T-cell (primary cell): ENCODE data around the gene CCL11. TPM values are rescaled to one million over a fixed set of nuclear protein-coding genes. Genes with fewer than 3 reads are reported as not detected.

Experiments
- ATAC-seq, 4 experiments: fragments of 200-7000 bp in 3 of 4; fragments of 150-1000 bp in 1 of 4; cut with Tn5 transposase; replicated peaks in 1 of 4; 1 replicate in 3 of 4; 2 replicates in 1 of 4; pipeline ENCODE4 v1.10.0; 2021; ENCODE audit warnings: moderate library complexity in 3 of 4, mild to moderate bottlenecking in 2 of 4, moderate number of reproducible peaks in 1 of 4
- CTCF ChIA-PET, 2 donors: fragments of 300-600 bp; sonication (Branson Sonifier 250); formaldehyde crosslinking; loops; one replicate each; lab custom pipeline; 2022; ENCODE audit warnings: antibody characterized with exemption in 2 of 2; lab: Charles Lee
- POLR2A ChIA-PET, 2 donors: fragments of 300-600 bp; sonication (Branson Sonifier 250); formaldehyde crosslinking; loops; one replicate each; lab custom pipeline; 2022; ENCODE audit warnings: antibody characterized with exemption in 2 of 2; lab: Charles Lee
- DNase-seq, 35 experiments: peaks; one replicate each; pipeline versions ENCODE4 v3.0.0 to v3.0.0-alpha.2; 2013 to 2023
- H3K27ac ChIP-seq: one replicate; pipeline ENCODE4 v1.5.1; 2013; ENCODE audit warnings: low read length
- H3K27me3 ChIP-seq, 2 experiments: replicated peaks in 1 of 2; 1 replicate in 1 of 2; 2 replicates in 1 of 2; pipeline versions ENCODE4 v1.6.1 to v1.7.0; 2013; ENCODE audit warnings: low read length in 1 of 2, mixed read lengths in 1 of 2; ENCODE audit not compliant: control insufficient read depth in 2 of 2, insufficient read depth in 2 of 2; ENCODE audit errors: extremely low read depth in 1 of 2
- H3K36me3 ChIP-seq, 2 donors: 1 replicate in 1 of 2; 2 replicates in 1 of 2; pipeline versions ENCODE4 v1.6.1 to v1.7.0; 2013; ENCODE audit warnings: low read length in 1 of 2; ENCODE audit not compliant: control insufficient read depth in 2 of 2, insufficient read depth in 1 of 2; ENCODE audit errors: extremely low read depth in 1 of 2
- H3K4me1 ChIP-seq, 2 experiments: 1 replicate in 1 of 2; 2 replicates in 1 of 2; pipeline versions ENCODE4 v1.6.1 to v1.7.0; 2013; ENCODE audit warnings: low read length in 2 of 2, mixed read lengths in 1 of 2; ENCODE audit not compliant: insufficient read depth in 2 of 2, control insufficient read depth in 1 of 2; ENCODE audit errors: extremely low read depth in 1 of 2
- H3K4me3 ChIP-seq, 2 donors: 1 replicate in 1 of 2; 2 replicates in 1 of 2; pipeline versions ENCODE4 v1.5.1 to v1.7.0; 2013; ENCODE audit warnings: mild to moderate bottlenecking in 2 of 2, low read length in 1 of 2, moderate library complexity in 1 of 2; ENCODE audit not compliant: control insufficient read depth in 1 of 2; ENCODE audit errors: extremely low read depth in 1 of 2
- H3K9me3 ChIP-seq: 2 replicates; pipeline ENCODE4 v1.7.0; 2013
- H3K27ac Mint-ChIP-seq, 2 donors: one replicate each; pipeline ENCODE4 v1.8.0; 2020 to 2021; ENCODE audit warnings: mild to moderate bottlenecking in 2 of 2, mixed read lengths in 2 of 2
- H3K27me3 Mint-ChIP-seq, 2 donors: one replicate each; pipeline ENCODE4 v1.8.0; 2021 to 2022; ENCODE audit warnings: mixed read lengths in 2 of 2
- H3K36me3 Mint-ChIP-seq: one replicate; pipeline ENCODE4 v1.8.0; 2021; ENCODE audit warnings: mixed read lengths
- H3K4me1 Mint-ChIP-seq, 3 donors: one replicate each; pipeline ENCODE4 v1.8.0; 2020 to 2022; ENCODE audit warnings: mixed read lengths in 3 of 3, mild to moderate bottlenecking in 1 of 3
- H3K4me3 Mint-ChIP-seq, 3 donors: one replicate each; pipeline ENCODE4 v1.8.0; 2020 to 2022; ENCODE audit warnings: mild to moderate bottlenecking in 3 of 3, mixed read lengths in 3 of 3, moderate library complexity in 3 of 3
- H3K9me3 Mint-ChIP-seq, 3 donors: one replicate each; pipeline ENCODE4 v1.8.0; 2020 to 2022; ENCODE audit warnings: mixed read lengths in 3 of 3
- WGBS: methylation state at CpG from one replicate; pipeline ENCODE4 v1.1.5; 2013; ENCODE audit warnings: missing lambda C conversion rate; ENCODE audit not compliant: insufficient coverage; 5-methylcytosine and 5-hydroxymethylcytosine counted together
- total RNA-seq, 35 experiments: library from RNA in 6 of 35; stranded (reverse) in 6 of 35; fragments of 120-200 nt in 1 of 35; gene quantifications; one replicate each; pipeline versions ENCODE4 v1.2.1 to v1.2.4 and lab custom pipeline; 2013 to 2026

Gene CCL11
- total RNA-seq, 5 donors from 2014 or later (not counting 1 experiment from before 2014, with no cell fraction given), result not detected

- no peaks in the 10 kb centered on the region for H3K36me3 Mint-ChIP-seq
- no peaks in the 10 kb centered on the region for H3K9me3 Mint-ChIP-seq
- no peaks in the 10 kb centered on the region for H3K9me3 ChIP-seq
- POLR2A ChIA-PET, result no interaction called here
- H3K27me3 Mint-ChIP-seq, result peaks cover 17 to 18% of the 10 kb centered on the region in 2 donors
- H3K27ac ChIP-seq, result no peak overlapping the region
- H3K4me1 Mint-ChIP-seq, result no peaks in the 10 kb centered on the region
- no peaks in the 10 kb centered on the region for H3K4me1 ChIP-seq
- H3K36me3 ChIP-seq, result no peaks in the 10 kb centered on the region
- no peak overlapping the region for H3K4me3 Mint-ChIP-seq
- no peak for ATAC-seq
- H3K27ac Mint-ChIP-seq, result no peak overlapping the region
- no peak for DNase-seq
- no peaks in the 10 kb centered on the region for H3K27me3 ChIP-seq
- H3K4me3 ChIP-seq, result no peak overlapping the region
- CTCF ChIA-PET, result no interaction called here
Measured at GRCh38 chr17:34308371-34308770, 22.8 kb downstream of the CCL11 start.

- H3K27ac ChIP-seq, result no peak overlapping the region
- no peak for ATAC-seq
- ChIA-PET POLR2A (no interaction called here), CTCF (no interaction called here)
- no peaks in the 10 kb centered on the region for H3K9me3 ChIP-seq
- H3K27me3 Mint-ChIP-seq, result peaks cover 26 to 27% of the 10 kb centered on the region in 2 donors
- H3K4me1 Mint-ChIP-seq, result no peaks in the 10 kb centered on the region
- no peak for DNase-seq
- no peak overlapping the region for H3K27ac Mint-ChIP-seq
- H3K27me3 ChIP-seq, result no peaks in the 10 kb centered on the region
- no peaks in the 10 kb centered on the region for H3K4me1 ChIP-seq
- no peak overlapping the region for H3K4me3 Mint-ChIP-seq
- no peak overlapping the region for H3K4me3 ChIP-seq
- no CpG with 5 or more reads among the region's 7 CpGs for WGBS
- no peaks in the 10 kb centered on the region for H3K36me3 Mint-ChIP-seq
- H3K9me3 Mint-ChIP-seq, result no peaks in the 10 kb centered on the region
- no peaks in the 10 kb centered on the region for H3K36me3 ChIP-seq
Measured at GRCh38 chr17:34311291-34311690, 25.7 kb downstream of the CCL11 start.

GRCh38 chr17:34312080-34312479 lies 26.5 kb downstream of the CCL11 start:
- CTCF ChIA-PET, result no interaction called here
- Histone ChIP-seq H3K27ac (no peak overlapping the region), H3K4me1 (no peaks in the 10 kb centered on the region), H3K36me3 (no peaks in the 10 kb centered on the region), H3K4me3 (no peak overlapping the region), H3K9me3 (no peaks in the 10 kb centered on the region), H3K27me3 (no peaks in the 10 kb centered on the region)
- Mint-ChIP-seq H3K4me1 (no peaks in the 10 kb centered on the region), H3K27ac (no peak overlapping the region), H3K36me3 (no peaks in the 10 kb centered on the region), H3K4me3 (no peak overlapping the region), H3K9me3 (no peaks in the 10 kb centered on the region), H3K27me3 (peaks cover 26 to 28% of the 10 kb centered on the region in 2 donors)
- DNase-seq (no peak), ATAC-seq (no peak)
- WGBS, result 89% methylated on average over 2 of the region's 5 CpGs
- POLR2A ChIA-PET, result no interaction called here

- no peaks in the 10 kb centered on the region for H3K36me3 Mint-ChIP-seq
Measured at GRCh38 chr17:34313164-34313563, 27.6 kb downstream of the CCL11 start.

GRCh38 chr17:34314279-34314678 lies 28.7 kb downstream of the CCL11 start:
- H3K4me1 Mint-ChIP-seq, result no peaks in the 10 kb centered on the region
- Histone ChIP-seq H3K9me3 (no peaks in the 10 kb centered on the region), H3K36me3 (no peaks in the 10 kb centered on the region), H3K27ac (no peak overlapping the region), H3K4me1 (no peaks in the 10 kb centered on the region), H3K4me3 (no peak overlapping the region), H3K27me3 (peaks cover 0 to 2% of the 10 kb centered on the region in 2 experiments)
- no peak for ATAC-seq
- H3K27me3 Mint-ChIP-seq, result peaks cover 26 to 28% of the 10 kb centered on the region in 2 donors
- H3K36me3 Mint-ChIP-seq, result no peaks in the 10 kb centered on the region
- H3K9me3 Mint-ChIP-seq, result no peaks in the 10 kb centered on the region
- ChIA-PET POLR2A (no interaction called here), CTCF (no interaction called here)
- WGBS, result 79% methylated on average over 2 of the region's 4 CpGs
- H3K4me3 Mint-ChIP-seq, result no peak overlapping the region
- H3K27ac Mint-ChIP-seq, result no peak overlapping the region
- DNase-seq, result no peak

More at GRCh38 chr17:34313164-34313563, 27.6 kb downstream of the CCL11 start:
- no peak overlapping the region for H3K4me3 ChIP-seq
- no peaks in the 10 kb centered on the region for H3K27me3 ChIP-seq
- H3K4me1 ChIP-seq, result no peaks in the 10 kb centered on the region
- no peaks in the 10 kb centered on the region for H3K9me3 ChIP-seq
- H3K27ac ChIP-seq, result no peak overlapping the region
- no peak overlapping the region for H3K4me3 Mint-ChIP-seq
- CTCF ChIA-PET, result no interaction called here
- no peak for ATAC-seq
- DNase-seq, result no peak
- H3K9me3 Mint-ChIP-seq, result no peaks in the 10 kb centered on the region
- no peaks in the 10 kb centered on the region for H3K36me3 ChIP-seq
- no peaks in the 10 kb centered on the region for H3K4me1 Mint-ChIP-seq
- WGBS, result no CpG with 5 or more reads among the region's 4 CpGs
- H3K27me3 Mint-ChIP-seq, result peaks cover 26 to 28% of the 10 kb centered on the region in 2 donors
- POLR2A ChIA-PET, result no interaction called here
- no peak overlapping the region for H3K27ac Mint-ChIP-seq

- H3K27me3 ChIP-seq, result peaks cover 0 to 3% of the 10 kb centered on the region in 2 experiments
- H3K9me3 ChIP-seq, result no peaks in the 10 kb centered on the region
- H3K4me1 Mint-ChIP-seq, result no peaks in the 10 kb centered on the region
- peaks cover 13 to 14% of the 10 kb centered on the region in 2 donors for H3K27me3 Mint-ChIP-seq
- POLR2A ChIA-PET, result no interaction called here
- no peaks in the 10 kb centered on the region for H3K36me3 Mint-ChIP-seq
- ATAC-seq, result no peak
- CTCF ChIA-PET, result interaction anchor here in 1 of 2 donors (0.6 kb wide), 1 partner anchor 732 kb away, joined by 3 read pairs; no protein-coding TSS in a partner anchor
- no peak overlapping the region for H3K27ac ChIP-seq
- no peaks in the 10 kb centered on the region for H3K36me3 ChIP-seq
- H3K4me3 Mint-ChIP-seq, result no peak overlapping the region
- no peak for DNase-seq
- no CpG with 5 or more reads among the region's 3 CpGs for WGBS
- no peak overlapping the region for H3K4me3 ChIP-seq
- no peaks in the 10 kb centered on the region for H3K4me1 ChIP-seq
- peaks cover 0 to under 1% (median 0%) of the 10 kb centered on the region in 3 donors for H3K9me3 Mint-ChIP-seq
- H3K27ac Mint-ChIP-seq, result no peak overlapping the region
Measured at GRCh38 chr17:34318474-34318873, 32.9 kb downstream of the CCL11 start.

GRCh38 chr17:34319039-34319483 lies 33.5 kb downstream of the CCL11 start, which contains the start of gene CCL8:
Gene CCL8, plus strand, starts transcription at chr17:34319435. Its CDS starts 67 bp downstream, at chr17:34319502.
- ChIA-PET CTCF (interaction anchor here in 1 of 2 donors (0.6 kb wide), 1 partner anchor 731 kb away, joined by 3 read pairs; no protein-coding TSS in a partner anchor), POLR2A (no interaction called here)
- H3K27ac ChIP-seq, result no peak within 1 kb of the TSS
- WGBS, result 73% methylated on average over 2 of the region's 2 CpGs
- H3K36me3 ChIP-seq, result no peaks in the 10 kb centered on the region
- peaks cover 0 to 3% of the 10 kb centered on the region in 2 experiments for H3K27me3 ChIP-seq
- Mint-ChIP-seq H3K4me1 (no peaks in the 10 kb centered on the region), H3K4me3 (no peak within 1 kb of the TSS), H3K9me3 (peaks cover 3 to 6% (median 3%) of the 10 kb centered on the region in 3 donors), H3K36me3 (no peaks in the 10 kb centered on the region), H3K27ac (no peak within 1 kb of the TSS), H3K27me3 (peaks cover 12 to 13% of the 10 kb centered on the region in 2 donors)
- ATAC-seq, result no peak
- no peak for DNase-seq
- no peaks in the 10 kb centered on the region for H3K4me1 ChIP-seq
- no peak within 1 kb of the TSS for H3K4me3 ChIP-seq
- no peaks in the 10 kb centered on the region for H3K9me3 ChIP-seq
